ENCODE data around the gene TBX1. TPM values are rescaled to one million over a fixed set of nuclear protein-coding genes. Genes with fewer than 3 reads are reported as not detected.

TBX1 gene
- total RNA-seq, 1 donor from 2014 or later = 0.56 TPM

GRCh38 chr22:19766240-19766510, 5.6 kb downstream of the TBX1 start:
- Mint-ChIP-seq H3K9me3 (ENCODE audit: unreplicated experiment) (no peaks in the 10 kb centered on the region), H3K27me3 (ENCODE audit: unreplicated experiment) (peaks cover 23% of the 10 kb centered on the region), H3K36me3 (ENCODE audit: low read depth, unreplicated experiment) (no peaks in the 10 kb centered on the region), H3K4me1 (ENCODE audit: unreplicated experiment) (peaks cover 25% of the 10 kb centered on the region), H3K27ac (ENCODE audit: unreplicated experiment) (no peak overlapping the region), H3K4me3 (ENCODE audit: unreplicated experiment) (no peak overlapping the region)
- TF ChIP-seq CTCF (IDR thresholded peaks at IDR 0.05; ENCODE audit: unreplicated experiment) = no peak
- no peak for DNase-seq (ENCODE audit: low spot score)

- Mint-ChIP-seq H3K4me3 (ENCODE audit: unreplicated experiment) (no peak overlapping the region), H3K4me1 (ENCODE audit: unreplicated experiment) (peaks cover 23% of the 10 kb centered on the region), H3K27me3 (ENCODE audit: unreplicated experiment) (peaks cover 20% of the 10 kb centered on the region), H3K9me3 (ENCODE audit: unreplicated experiment) (no peaks in the 10 kb centered on the region), H3K36me3 (ENCODE audit: low read depth, unreplicated experiment) (no peaks in the 10 kb centered on the region), H3K27ac (ENCODE audit: unreplicated experiment) (no peak overlapping the region)
- DNase-seq (ENCODE audit: low spot score) = peak; percentile 53
- peak; percentile 41 for TF ChIP-seq CTCF (IDR thresholded peaks at IDR 0.05; ENCODE audit: unreplicated experiment)
These were observed 6.2 kb downstream of the TBX1 start for GRCh38 chr22:19766511-19767426.

- no peak for TF ChIP-seq CTCF (IDR thresholded peaks at IDR 0.05; ENCODE audit: unreplicated experiment)
- no peaks in the 10 kb centered on the region for H3K9me3 Mint-ChIP-seq (ENCODE audit: unreplicated experiment)
- no peak overlapping the region for H3K27ac Mint-ChIP-seq (ENCODE audit: unreplicated experiment)
- H3K4me1 Mint-ChIP-seq (ENCODE audit: unreplicated experiment) = peaks cover 18% of the 10 kb centered on the region
- H3K36me3 Mint-ChIP-seq (ENCODE audit: low read depth, unreplicated experiment) = no peaks in the 10 kb centered on the region
- DNase-seq (ENCODE audit: low spot score) = no peak
- peaks cover 18% of the 10 kb centered on the region for H3K27me3 Mint-ChIP-seq (ENCODE audit: unreplicated experiment)
- H3K4me3 Mint-ChIP-seq (ENCODE audit: unreplicated experiment) = peak overlapping the region; percentile 59
These were observed 7.1 kb downstream of the TBX1 start for GRCh38 chr22:19767427-19768341.

- no peaks in the 10 kb centered on the region for H3K36me3 Mint-ChIP-seq (ENCODE audit: low read depth, unreplicated experiment)
- H3K27me3 Mint-ChIP-seq (ENCODE audit: unreplicated experiment) = peaks cover 16% of the 10 kb centered on the region
- H3K4me3 Mint-ChIP-seq (ENCODE audit: unreplicated experiment) = no peak overlapping the region
- no peak overlapping the region for H3K27ac Mint-ChIP-seq (ENCODE audit: unreplicated experiment)
- H3K9me3 Mint-ChIP-seq (ENCODE audit: unreplicated experiment) = no peaks in the 10 kb centered on the region
- peaks cover 15% of the 10 kb centered on the region for H3K4me1 Mint-ChIP-seq (ENCODE audit: unreplicated experiment)
- no peak for TF ChIP-seq CTCF (IDR thresholded peaks at IDR 0.05; ENCODE audit: unreplicated experiment)
- DNase-seq (ENCODE audit: low spot score) = no peak
These were observed 8.8 kb downstream of the TBX1 start for GRCh38 chr22:19769393-19769715.

All from endothelial cell (in vitro differentiated cells).